Mammary epithelial cell (primary cell): ENCODE measurements around the gene CCNI.

Experiments
- CTCF ChIP-seq, 2 donors: IDR thresholded peaks in 1 of 2; conservative IDR thresholded peaks in 1 of 2; 2 replicates each; pipeline ENCODE4 v1.5.1; 2011 to 2012; ENCODE audit warnings: inconsistent platforms in 2 of 2, low read length in 2 of 2, mild to moderate bottlenecking in 2 of 2, control low read depth in 1 of 2, low read depth in 1 of 2; ENCODE audit not compliant: insufficient read depth in 1 of 2; ENCODE audit errors: extremely low read depth in 1 of 2
- EZH2 ChIP-seq: IDR thresholded peaks from 2 replicates; pipeline ENCODE4 v1.6.1; 2012; ENCODE audit warnings: low read length, inconsistent platforms, borderline replicate concordance

GRCh38 chr4:77028246-77028645, 47.5 kb downstream of the CCNI start:
- no peak for TF ChIP-seq CTCF (conservative IDR thresholded peaks at IDR 0.05 in 1 of 2, IDR thresholded peaks at IDR 0.05 in 1 of 2; ENCODE audit: extremely low read depth in 1 of 2, insufficient read depth in 1 of 2, low read depth in 1 of 2, low read length in 2 of 2)
- no peak for TF ChIP-seq EZH2
